ENCODE results near the gene CC2D1A.

Gene CC2D1A

GRCh38 chr19:13965377-13965896 lies 59.4 kb downstream of the CC2D1A start:
- ATAC-seq = no peak
- TF ChIP-seq ZFP30 (CRISPR knock-in tag; IDR thresholded peaks at IDR 0.05) (no peak), OSR1 (CRISPR knock-in tag; IDR thresholded peaks at IDR 0.05) (no peak), GLIS3 (CRISPR knock-in tag; IDR thresholded peaks at IDR 0.05) (no peak), ISL1 (CRISPR knock-in tag; IDR thresholded peaks at IDR 0.05) (no peak), ZNF565 (CRISPR knock-in tag; conservative IDR thresholded peaks at IDR 0.05; ENCODE audit: low read depth) (no peak), ESRRG (CRISPR knock-in tag; IDR thresholded peaks at IDR 0.05) (no peak), CSDC2 (CRISPR knock-in tag; IDR thresholded peaks at IDR 0.05) (no peak), SNAI2 (CRISPR knock-in tag; IDR thresholded peaks at IDR 0.05) (no peak), CREB5 (CRISPR knock-in tag; IDR thresholded peaks at IDR 0.05; ENCODE audit: low read depth) (no peak), PPARA (CRISPR knock-in tag; IDR thresholded peaks at IDR 0.05; ENCODE audit: borderline replicate concordance) (no peak), PATZ1 (CRISPR knock-in tag; IDR thresholded peaks at IDR 0.05; ENCODE audit: borderline replicate concordance) (no peak), BACH2 (CRISPR knock-in tag; IDR thresholded peaks at IDR 0.05; ENCODE audit: borderline replicate concordance) (no peak), RARB (CRISPR knock-in tag; IDR thresholded peaks at IDR 0.05) (no peak), ZC3H10 (CRISPR knock-in tag; IDR thresholded peaks at IDR 0.05) (no peak), ZNF8 (CRISPR knock-in tag; IDR thresholded peaks at IDR 0.05) (no peak), TOX (CRISPR knock-in tag; IDR thresholded peaks at IDR 0.05; ENCODE audit: borderline replicate concordance) (no peak), ZNF70 (CRISPR knock-in tag; IDR thresholded peaks at IDR 0.05) (no peak), TCF4 (CRISPR knock-in tag; IDR thresholded peaks at IDR 0.05; ENCODE audit: borderline replicate concordance) (no peak), ARNTL (CRISPR knock-in tag; IDR thresholded peaks at IDR 0.05; ENCODE audit: borderline replicate concordance, low read depth) (no peak)
- TF ChIP-seq, protein P1, sequence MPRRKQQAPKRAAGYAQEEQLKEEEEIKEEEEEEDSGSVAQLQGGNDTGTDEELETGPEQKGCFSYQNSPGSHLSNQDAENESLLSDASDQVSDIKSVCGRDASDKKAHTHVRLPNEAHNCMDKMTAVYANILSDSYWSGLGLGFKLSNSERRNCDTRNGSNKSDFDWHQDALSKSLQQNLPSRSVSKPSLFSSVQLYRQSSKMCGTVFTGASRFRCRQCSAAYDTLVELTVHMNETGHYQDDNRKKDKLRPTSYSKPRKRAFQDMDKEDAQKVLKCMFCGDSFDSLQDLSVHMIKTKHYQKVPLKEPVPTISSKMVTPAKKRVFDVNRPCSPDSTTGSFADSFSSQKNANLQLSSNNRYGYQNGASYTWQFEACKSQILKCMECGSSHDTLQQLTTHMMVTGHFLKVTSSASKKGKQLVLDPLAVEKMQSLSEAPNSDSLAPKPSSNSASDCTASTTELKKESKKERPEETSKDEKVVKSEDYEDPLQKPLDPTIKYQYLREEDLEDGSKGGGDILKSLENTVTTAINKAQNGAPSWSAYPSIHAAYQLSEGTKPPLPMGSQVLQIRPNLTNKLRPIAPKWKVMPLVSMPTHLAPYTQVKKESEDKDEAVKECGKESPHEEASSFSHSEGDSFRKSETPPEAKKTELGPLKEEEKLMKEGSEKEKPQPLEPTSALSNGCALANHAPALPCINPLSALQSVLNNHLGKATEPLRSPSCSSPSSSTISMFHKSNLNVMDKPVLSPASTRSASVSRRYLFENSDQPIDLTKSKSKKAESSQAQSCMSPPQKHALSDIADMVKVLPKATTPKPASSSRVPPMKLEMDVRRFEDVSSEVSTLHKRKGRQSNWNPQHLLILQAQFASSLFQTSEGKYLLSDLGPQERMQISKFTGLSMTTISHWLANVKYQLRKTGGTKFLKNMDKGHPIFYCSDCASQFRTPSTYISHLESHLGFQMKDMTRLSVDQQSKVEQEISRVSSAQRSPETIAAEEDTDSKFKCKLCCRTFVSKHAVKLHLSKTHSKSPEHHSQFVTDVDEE (CRISPR knock-in tag; IDR thresholded peaks at IDR 0.05) = no peak

DNA sequence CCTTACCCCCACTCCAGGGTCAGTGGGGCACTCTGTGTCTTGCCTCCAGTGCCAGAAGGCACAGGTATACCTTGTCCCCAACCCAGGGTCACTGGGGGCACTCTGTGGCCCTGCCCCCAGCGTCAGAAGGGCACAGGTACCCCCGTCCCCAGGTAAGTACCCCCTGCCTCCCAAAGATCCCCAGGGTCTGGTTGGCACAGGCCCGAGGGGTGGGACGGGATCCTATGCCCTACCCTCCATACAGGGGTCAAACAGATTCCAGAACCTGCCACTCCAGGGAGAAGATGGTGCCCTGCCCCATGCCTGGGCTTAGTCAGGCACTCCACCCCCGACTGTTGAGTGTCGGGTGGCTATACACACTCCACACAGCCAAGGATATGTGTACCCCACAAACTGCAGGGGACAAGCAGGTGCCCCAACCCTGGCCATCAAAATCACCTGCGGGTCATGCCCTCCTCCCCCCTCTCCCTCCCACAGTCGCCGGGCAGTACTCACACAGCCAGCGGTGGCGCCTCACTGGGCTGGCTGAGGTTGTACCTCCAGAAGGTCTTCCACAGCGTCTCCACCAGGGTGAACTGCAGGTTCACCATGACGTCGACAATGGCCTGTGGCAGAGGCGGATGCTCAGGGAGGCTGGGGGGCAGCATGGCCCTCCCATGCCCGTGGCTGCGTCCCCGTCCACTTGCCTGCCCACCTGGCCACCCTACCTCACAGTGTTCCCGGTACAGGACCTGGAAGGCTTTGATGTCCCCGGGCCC lies 60.1 kb downstream of the CC2D1A start:
- no peak for TF ChIP-seq CSDC2 (CRISPR knock-in tag; IDR thresholded peaks at IDR 0.05)
- no peak for TF ChIP-seq SNAI2 (CRISPR knock-in tag; IDR thresholded peaks at IDR 0.05)
- TF ChIP-seq ZC3H10 (CRISPR knock-in tag; IDR thresholded peaks at IDR 0.05) = no peak
- TF ChIP-seq OSR1 (CRISPR knock-in tag; IDR thresholded peaks at IDR 0.05) = no peak
- no peak for TF ChIP-seq ARNTL (CRISPR knock-in tag; IDR thresholded peaks at IDR 0.05; ENCODE audit: borderline replicate concordance, low read depth)
- no peak for TF ChIP-seq RARB (CRISPR knock-in tag; IDR thresholded peaks at IDR 0.05)
- TF ChIP-seq PPARA (CRISPR knock-in tag; IDR thresholded peaks at IDR 0.05; ENCODE audit: borderline replicate concordance) = no peak
- TF ChIP-seq ZFP30 (CRISPR knock-in tag; IDR thresholded peaks at IDR 0.05) = no peak
- no peak for TF ChIP-seq PATZ1 (CRISPR knock-in tag; IDR thresholded peaks at IDR 0.05; ENCODE audit: borderline replicate concordance)
- TF ChIP-seq, protein P2, sequence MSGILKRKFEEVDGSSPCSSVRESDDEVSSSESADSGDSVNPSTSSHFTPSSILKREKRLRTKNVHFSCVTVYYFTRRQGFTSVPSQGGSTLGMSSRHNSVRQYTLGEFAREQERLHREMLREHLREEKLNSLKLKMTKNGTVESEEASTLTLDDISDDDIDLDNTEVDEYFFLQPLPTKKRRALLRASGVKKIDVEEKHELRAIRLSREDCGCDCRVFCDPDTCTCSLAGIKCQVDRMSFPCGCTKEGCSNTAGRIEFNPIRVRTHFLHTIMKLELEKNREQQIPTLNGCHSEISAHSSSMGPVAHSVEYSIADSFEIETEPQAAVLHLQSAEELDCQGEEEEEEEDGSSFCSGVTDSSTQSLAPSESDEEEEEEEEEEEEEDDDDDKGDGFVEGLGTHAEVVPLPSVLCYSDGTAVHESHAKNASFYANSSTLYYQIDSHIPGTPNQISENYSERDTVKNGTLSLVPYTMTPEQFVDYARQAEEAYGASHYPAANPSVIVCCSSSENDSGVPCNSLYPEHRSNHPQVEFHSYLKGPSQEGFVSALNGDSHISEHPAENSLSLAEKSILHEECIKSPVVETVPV (CRISPR knock-in tag; IDR thresholded peaks at IDR 0.05) = no peak
- TF ChIP-seq, protein P1 (CRISPR knock-in tag; IDR thresholded peaks at IDR 0.05) = no peak
- TF ChIP-seq ZNF8 (CRISPR knock-in tag; IDR thresholded peaks at IDR 0.05) = no peak
- TF ChIP-seq TOX (CRISPR knock-in tag; IDR thresholded peaks at IDR 0.05; ENCODE audit: borderline replicate concordance) = no peak
- ATAC-seq = no peak
